Spleen (tissue), 7 donors: Measurements from ENCODE around the gene HRC.

Source experiments
- CTCF ChIP-seq, 11 experiments: fragments of 200-600 bp in 7 of 11; fragments of 450-650 bp in 4 of 11; sonication (generic) in 4 of 11; IDR thresholded peaks in 8 of 11; conservative IDR thresholded peaks in 3 of 11; 1 replicate in 7 of 11; 2 replicates in 4 of 11; pipeline versions ENCODE4 v1.4.0 to v1.8.0; 2016 to 2021; ENCODE audit warnings: antibody characterized with exemption in 11 of 11, inconsistent platforms in 4 of 11, mild to moderate bottlenecking in 1 of 11
- POLR2A ChIP-seq, 3 donors: fragments of 450-650 bp; IDR thresholded peaks; one replicate each; pipeline ENCODE4 v1.5.1; 2017; ENCODE audit warnings: antibody characterized with exemption in 3 of 3, mild to moderate bottlenecking in 1 of 3
- POLR2AphosphoS5 ChIP-seq, 3 donors: sonication (generic); formaldehyde crosslinking; IDR thresholded peaks; one replicate each; pipeline ENCODE4 v1.5.1; 2017; ENCODE audit warnings: antibody characterized with exemption in 3 of 3
- donor health status: DM: no; HTN: no; CAD: no; lungs with moderate emphysema.
- donor health status: DM: no; HTN: no; CAD: no.
- donor health status: DM: no; HTN: no; CAD: no.

- TF ChIP-seq CTCF (IDR thresholded peaks at IDR 0.05 in 8 of 11, conservative IDR thresholded peaks at IDR 0.05 in 3 of 11) (no peak), POLR2A (IDR thresholded peaks at IDR 0.05) (no peak), POLR2AphosphoS5 (IDR thresholded peaks at IDR 0.05) (no peak)
Observed at GRCh38 chr19:49167857-49168409, 12.7 kb upstream of the HRC start.
